HG02588 (cell line): ENCODE measurements around the gene SLC8A1.

Experiments used
- ATAC-seq: cut with Tn5 transposase; IDR thresholded peaks from one replicate; pipeline ENCODE4 v1.9.1; 2021; ENCODE audit warnings: mild to moderate bottlenecking, moderate library complexity; ENCODE audit not compliant: unreplicated experiment

Gene SLC8A1

GRCh38 chr2:40428439-40428838 is 23.5 kb downstream of the SLC8A1 start:
- ATAC-seq: no peak

DNA sequence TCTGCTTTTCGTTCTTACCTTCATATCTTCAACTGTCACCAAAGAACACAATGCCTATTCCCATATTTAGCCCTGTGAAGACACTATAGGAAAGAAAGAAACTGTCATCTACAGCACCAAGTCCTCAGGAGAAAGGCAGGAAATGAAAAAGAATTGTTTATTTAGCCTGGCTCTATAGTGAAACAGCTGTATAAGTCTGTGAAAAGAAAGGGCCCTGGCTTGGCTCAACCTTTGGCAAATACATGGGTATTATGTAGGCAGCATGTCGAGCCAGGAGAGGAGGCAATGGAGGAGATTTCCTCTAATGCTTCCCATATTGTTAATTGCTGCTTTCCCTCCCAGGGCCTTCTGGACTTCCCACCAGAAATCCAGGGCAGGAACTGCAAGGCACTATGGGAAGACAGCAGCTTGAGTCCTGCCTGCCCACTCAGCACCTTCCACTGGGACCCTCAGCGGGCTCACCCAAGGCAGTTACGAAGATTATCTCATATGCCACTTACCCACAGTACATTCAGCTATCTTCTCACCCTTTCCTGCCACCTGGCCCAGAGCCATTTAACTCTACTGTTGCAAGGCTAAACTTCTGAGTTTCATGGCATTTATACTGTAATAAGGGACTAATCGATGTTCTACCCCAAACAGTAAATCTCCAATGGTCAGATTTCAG is 30.1 kb downstream of the SLC8A1 start:
- no peak for ATAC-seq

GRCh38 chr2:40420478-40420877 is 31.4 kb downstream of the SLC8A1 start:
- no peak for ATAC-seq

GRCh38 chr2:40419364-40419762 is 32.5 kb downstream of the SLC8A1 start:
- no peak for ATAC-seq

- no peak for ATAC-seq
These were observed 33.1 kb downstream of the SLC8A1 start for GRCh38 chr2:40418614-40419363.

DNA sequence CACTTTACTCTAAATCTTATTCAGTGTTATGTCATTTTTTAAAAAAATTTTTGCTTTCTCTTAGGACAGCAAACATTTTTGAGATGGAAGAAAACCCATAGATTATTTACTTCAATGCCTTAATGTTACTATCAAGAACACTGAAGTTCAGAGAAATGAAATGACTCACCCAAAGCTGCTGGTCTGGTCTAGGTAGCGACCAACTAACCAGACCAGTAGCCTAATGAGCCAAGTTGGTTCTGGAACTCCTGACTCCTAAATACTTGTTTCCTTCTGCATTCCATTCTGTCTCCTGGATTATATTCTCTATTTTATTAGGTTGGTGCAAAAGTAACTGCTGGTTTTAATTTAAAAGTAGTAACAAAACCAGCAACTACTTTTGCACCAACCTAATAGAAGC is 35.4 kb downstream of the SLC8A1 start:
- no peak for ATAC-seq

GRCh38 chr2:40415391-40415790 is 36.5 kb downstream of the SLC8A1 start:
- ATAC-seq: no peak

GRCh38 chr2:40412456-40412855 is 39.4 kb downstream of the SLC8A1 start:
- ATAC-seq: no peak

DNA sequence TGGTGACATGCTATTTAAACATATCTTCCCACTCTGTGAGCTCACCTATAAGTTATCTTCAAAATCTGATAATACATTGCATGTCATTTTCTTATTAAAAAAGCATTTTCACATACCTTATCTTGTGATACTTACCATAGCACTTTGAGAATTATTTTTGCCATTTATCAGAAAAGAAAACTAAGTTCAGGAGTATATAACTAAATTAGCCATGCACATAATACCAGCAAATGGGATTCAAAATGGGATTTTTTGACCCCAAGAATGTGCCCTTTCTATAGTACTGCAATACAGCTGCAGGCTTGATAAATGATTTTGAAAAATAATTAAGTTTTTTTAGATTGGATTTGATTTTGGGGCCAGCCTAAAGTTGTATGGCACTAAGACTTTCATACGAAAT is 41.2 kb downstream of the SLC8A1 start:
- ATAC-seq: no peak

DNA sequence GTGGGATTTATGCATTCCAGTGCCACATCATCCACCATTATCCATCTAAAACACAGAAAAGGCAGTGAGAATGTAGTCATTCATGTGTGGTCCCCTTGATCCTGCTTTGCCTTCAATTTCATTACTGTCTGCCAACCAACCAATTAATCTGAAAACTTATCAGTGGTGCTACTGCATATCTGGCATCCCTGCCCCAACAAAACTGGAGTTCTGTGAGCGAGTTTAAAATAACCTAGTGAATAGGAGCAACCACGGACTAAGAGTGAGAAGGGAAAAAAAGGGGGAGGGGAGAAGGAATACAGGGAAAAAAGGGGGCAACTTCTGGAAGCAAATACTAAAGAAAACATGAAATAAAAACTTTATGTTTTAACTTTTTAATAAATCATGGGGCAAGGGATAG is 42.2 kb downstream of the SLC8A1 start:
- ATAC-seq: no peak

DNA sequence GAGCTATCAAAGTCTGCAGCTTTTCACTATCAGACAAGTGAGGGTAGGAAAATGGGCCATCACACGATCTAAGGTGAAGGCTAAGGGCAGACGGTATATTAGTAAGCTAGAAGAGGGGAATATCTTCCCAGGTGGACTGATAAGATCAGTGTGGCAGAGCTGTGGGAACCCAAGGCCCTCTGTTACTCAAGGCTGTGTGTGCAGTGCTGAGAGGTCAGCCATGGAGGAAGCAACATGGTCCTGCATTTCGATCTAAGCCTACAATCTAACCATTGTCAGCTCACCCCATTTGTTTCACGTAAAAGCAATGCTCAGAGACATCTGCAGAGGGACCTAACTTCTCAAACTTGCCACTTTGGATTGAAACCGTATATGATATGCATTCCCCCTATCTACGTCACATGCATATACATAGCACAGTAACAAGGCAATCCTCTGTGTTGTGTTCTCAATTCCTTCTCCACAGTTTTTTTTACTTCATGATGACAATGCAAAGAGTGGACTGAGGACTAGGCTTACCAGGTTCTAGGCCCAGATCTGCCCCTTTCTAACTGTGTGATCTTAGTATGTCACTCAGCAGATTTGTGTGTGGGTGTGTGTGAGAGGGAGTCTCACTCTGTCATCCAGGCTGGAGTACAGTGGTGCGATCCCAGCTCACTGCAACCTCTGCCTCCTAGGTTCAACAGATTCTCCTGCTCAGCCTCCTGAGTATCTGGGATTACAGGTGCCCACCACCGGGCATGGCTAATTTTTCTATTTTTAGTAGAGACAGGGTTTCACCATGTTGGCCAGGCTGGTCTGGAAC is 45.2 kb downstream of the SLC8A1 start:
- ATAC-seq: no peak

GRCh38 chr2:40405465-40405864 is 46.4 kb downstream of the SLC8A1 start:
- ATAC-seq: no peak

GRCh38 chr2:40404517-40404916 is 47.4 kb downstream of the SLC8A1 start:
- ATAC-seq: peak; percentile 65

DNA sequence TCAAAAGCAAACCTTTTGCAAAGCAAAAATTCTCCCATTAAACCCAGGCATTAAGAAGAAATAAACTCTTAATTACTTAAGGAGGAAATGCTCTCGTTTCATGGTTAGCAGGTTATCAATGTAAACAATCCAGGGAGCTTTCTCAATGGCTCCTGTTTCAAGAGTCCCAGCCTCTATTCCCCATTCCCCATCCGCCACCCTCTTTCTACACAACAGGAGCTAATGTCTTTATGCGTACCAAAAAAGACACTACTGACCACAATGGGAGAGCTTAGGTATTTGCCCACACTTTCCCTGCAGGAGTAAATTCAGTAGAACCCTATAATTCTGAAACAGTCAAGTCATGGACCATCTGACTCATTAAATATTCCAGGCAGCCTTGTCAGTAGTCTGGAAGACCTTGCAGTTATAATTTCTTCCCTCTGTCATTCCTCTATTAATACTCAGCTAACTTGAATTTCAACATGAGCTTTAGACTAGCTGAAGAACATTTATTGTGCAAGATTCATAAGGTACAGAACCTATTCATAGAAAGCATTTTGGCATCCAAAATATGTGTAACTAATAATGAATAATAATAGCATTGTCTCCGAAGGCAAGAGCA is 48.6 kb downstream of the SLC8A1 start:
- ATAC-seq: no peak

GRCh38 chr2:40401896-40402295 is 50.0 kb downstream of the SLC8A1 start:
- ATAC-seq: no peak

DNA sequence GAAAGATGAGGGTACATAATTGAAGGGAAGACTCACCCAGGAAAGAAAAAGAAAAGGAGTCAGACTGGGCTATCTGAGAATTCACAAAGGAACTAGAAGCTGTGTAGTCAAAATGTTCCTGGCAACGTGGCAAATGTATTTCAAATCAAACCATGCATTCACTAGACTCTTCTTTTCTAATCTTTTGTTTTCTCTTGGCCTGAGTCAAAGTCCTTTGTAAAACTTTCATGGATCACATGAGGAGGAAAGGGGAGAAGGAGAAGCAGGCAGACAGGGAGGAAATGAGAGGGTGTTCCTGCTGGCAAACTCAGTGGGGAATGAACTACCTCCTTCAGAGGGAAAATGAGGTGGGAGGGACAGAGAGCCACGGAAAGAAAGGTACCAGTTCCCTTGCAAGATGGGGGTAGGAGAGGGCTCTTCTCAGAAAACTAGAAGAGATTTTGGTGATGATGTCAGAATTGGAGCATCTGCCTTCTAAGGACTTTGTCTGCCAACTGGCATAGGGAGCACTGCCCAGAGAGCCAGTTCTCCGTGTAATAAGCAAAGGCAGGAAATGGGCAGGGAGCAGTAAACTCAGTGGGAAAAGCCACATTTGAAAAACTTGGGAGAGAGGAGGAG is 51.4 kb downstream of the SLC8A1 start:
- ATAC-seq: no peak

- no peak for ATAC-seq
These were observed 54.1 kb downstream of the SLC8A1 start for GRCh38 chr2:40397765-40398164.

- no peak for ATAC-seq
These were observed 55.8 kb downstream of the SLC8A1 start for GRCh38 chr2:40396124-40396523.

DNA sequence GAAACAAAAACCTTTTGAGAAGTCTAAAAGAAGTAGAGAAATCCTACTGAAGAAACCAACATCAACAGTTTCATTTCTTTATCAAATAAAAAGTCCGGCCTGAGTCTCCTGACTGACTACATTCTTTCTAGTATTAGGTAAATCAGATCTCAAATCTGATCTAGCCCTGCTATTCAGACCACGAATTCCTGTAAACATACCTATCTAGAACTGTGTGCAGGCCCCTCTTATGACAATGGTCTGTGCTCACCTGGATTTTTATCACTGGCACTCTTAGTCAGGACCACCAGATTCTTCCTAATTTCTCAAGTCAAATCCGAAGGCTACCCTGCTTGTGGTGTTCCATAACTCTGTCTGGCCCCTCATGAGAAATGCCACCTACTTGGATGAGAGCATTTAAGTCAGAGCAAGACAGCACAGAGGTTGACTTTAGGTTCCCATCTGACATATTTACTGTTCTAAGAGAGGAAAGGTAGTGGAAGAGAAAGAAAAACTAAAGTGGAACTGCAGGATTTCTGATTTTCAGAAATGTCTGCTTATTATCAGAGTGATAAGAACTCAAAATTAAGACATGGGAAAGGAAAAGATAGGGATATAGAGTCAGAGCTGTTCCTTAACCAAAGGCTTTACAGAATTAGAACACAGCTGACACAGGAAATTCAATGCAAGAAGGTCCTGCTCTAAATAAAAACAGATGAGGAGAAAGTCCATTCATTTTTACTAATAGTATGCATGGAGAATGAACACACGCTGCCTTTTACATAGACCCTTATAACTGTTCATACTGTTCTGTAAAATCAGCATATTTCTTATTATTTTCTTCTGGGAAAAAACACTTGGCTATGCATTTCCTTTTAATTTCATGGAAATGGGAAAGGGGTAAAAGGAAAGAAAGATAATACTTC is 56.5 kb downstream of the SLC8A1 start:
- ATAC-seq: no peak

- no peak for ATAC-seq
These were observed 57.3 kb downstream of the SLC8A1 start for GRCh38 chr2:40394597-40394996.
